OCI-LY1 (cell line): Measurements from ENCODE around the gene CDX2.

Experiments
- CTCF ChIP-seq: fragments of 200-600 bp; sonication (generic), shearing (Covaris generic); IDR thresholded peaks from 2 replicates; pipeline ENCODE4 v1.5.1; 2017; ENCODE audit warnings: mild to moderate bottlenecking, antibody characterized with exemption, low read length, moderate library complexity, mixed read lengths
- EZH2 ChIP-seq: fragments of 200-600 bp; sonication (generic), shearing (Covaris generic); IDR thresholded peaks from 2 replicates; pipeline ENCODE4 v1.8.0; 2017; ENCODE audit warnings: borderline replicate concordance, mixed run types, mild to moderate bottlenecking, antibody characterized with exemption, low read length, moderate library complexity, mixed read lengths

- TF ChIP-seq CTCF: no peak
- no peak for TF ChIP-seq EZH2
Measured at GRCh38 chr13:27919659-27919933, 49.5 kb downstream of the CDX2 start.
